ENCODE results near the gene HMX1. TPM values are rescaled to one million over a fixed set of nuclear protein-coding genes. Genes with fewer than 3 reads are reported as not detected.

Gene HMX1
- total and polyA plus RNA-seq, 10 of the 15 experiments (the other 5 are each of a cell fraction or from before 2014, with no cell fraction given), result not detected

GRCh38 chr4:8847764-8848163, 23.9 kb downstream of the HMX1 start:
- DNase-seq (ENCODE audit: low read depth, low spot score) (no peak), FAIRE-seq (no peak), ATAC-seq (no peak)
- Histone ChIP-seq H3K4me2 (ENCODE audit: control insufficient read depth, insufficient read depth) (no peak overlapping the region), H4K20me1 (ENCODE audit: control insufficient read depth, insufficient read depth) (no peaks in the 10 kb centered on the region), H2AFZ (ENCODE audit: control insufficient read depth, low read depth, low read length) (no peak overlapping the region), H3K27ac (ENCODE audit: control insufficient read depth, insufficient read depth) (no peak overlapping the region), H3K27me3 (replicated peaks in 1 of 2; ENCODE audit: control insufficient read depth in 2 of 2, insufficient read depth in 2 of 2, low read length in 1 of 2) (no peaks in the 10 kb centered on the region), H3K9ac (ENCODE audit: control insufficient read depth, insufficient read depth, low read length) (no peak overlapping the region), H3K9me3 (replicated peaks; ENCODE audit: control insufficient read depth, insufficient read depth, low read length) (no peaks in the 10 kb centered on the region; the same call in 2 of the 3 replicates), H3K79me2 (ENCODE audit: control insufficient read depth, insufficient read depth, low read length) (no peaks in the 10 kb centered on the region), H3K36me3 (ENCODE audit: control insufficient read depth in 2 of 2, insufficient read depth in 2 of 2, low read length in 1 of 2) (no peaks in the 10 kb centered on the region), H3K4me3 (no peak overlapping the region), H3K4me1 (ENCODE audit: control insufficient read depth, insufficient read depth, low read length) (no peaks in the 10 kb centered on the region)
- SMC1A ChIA-PET (ENCODE audit: uncharacterized antibody, unreplicated experiment), result no interaction called here
- POLR2A ChIA-PET, result no interaction called here
- intact Hi-C loops (cut with micrococcal nuclease; ENCODE audit: unreplicated experiment) (no loop called here), in situ Hi-C loops (cut with MboI) (no loop called here)
- WGBS (ENCODE audit: insufficient coverage, insufficient replicate concordance, low lambda C conversion rate, missing lambda C conversion rate), result 5% methylated on average over 10 of the region's 10 CpGs
- no TSS peak for BruUV-seq (replicated peaks)
- CTCF ChIA-PET, result no interaction called here
- TF ChIP-seq BRCA1 (IDR thresholded peaks at IDR 0.05; ENCODE audit: low read depth, low read length), result no peak
- TF ChIP-seq PML (IDR thresholded peaks at IDR 0.05; ENCODE audit: low read length), result no peak
- TF ChIP-seq TAF1 (IDR thresholded peaks at IDR 0.05; ENCODE audit: borderline replicate concordance, low read depth, low read length), result no peak
- TF ChIP-seq LARP7 (IDR thresholded peaks at IDR 0.05), result no peak
- no peak for TF ChIP-seq MEF2B (IDR thresholded peaks at IDR 0.05; ENCODE audit: partially characterized antibody, poor library complexity, severe bottlenecking)
- TF ChIP-seq BACH1 (IDR thresholded peaks at IDR 0.05; ENCODE audit: borderline replicate concordance), result no peak
- TF ChIP-seq RUNX3 (IDR thresholded peaks at IDR 0.05; ENCODE audit: low read length), result no peak
- no peak for TF ChIP-seq EZH2 (IDR thresholded peaks at IDR 0.05; ENCODE audit: borderline replicate concordance, control insufficient read depth, low read depth, low read length)
- RAD21 ChIA-PET (ENCODE audit: unreplicated experiment), result no interaction called here

- RAD21 ChIA-PET (ENCODE audit: unreplicated experiment), result no interaction called here
- Histone ChIP-seq H3K27ac (ENCODE audit: control insufficient read depth, insufficient read depth) (no peak overlapping the region), H3K4me1 (ENCODE audit: control insufficient read depth, insufficient read depth, low read length) (no peaks in the 10 kb centered on the region), H3K4me3 (no peak overlapping the region), H4K20me1 (ENCODE audit: control insufficient read depth, insufficient read depth) (no peaks in the 10 kb centered on the region), H3K9ac (ENCODE audit: control insufficient read depth, insufficient read depth, low read length) (no peak overlapping the region), H3K9me3 (replicated peaks; ENCODE audit: control insufficient read depth, insufficient read depth, low read length) (no peaks in the 10 kb centered on the region; the same call in 2 of the 3 replicates), H3K4me2 (ENCODE audit: control insufficient read depth, insufficient read depth) (no peak overlapping the region), H3K36me3 (ENCODE audit: control insufficient read depth in 2 of 2, insufficient read depth in 2 of 2, low read length in 1 of 2) (no peaks in the 10 kb centered on the region), H2AFZ (ENCODE audit: control insufficient read depth, low read depth, low read length) (no peak overlapping the region), H3K79me2 (ENCODE audit: control insufficient read depth, insufficient read depth, low read length) (no peaks in the 10 kb centered on the region), H3K27me3 (replicated peaks in 1 of 2; ENCODE audit: control insufficient read depth in 2 of 2, insufficient read depth in 2 of 2, low read length in 1 of 2) (no peaks in the 10 kb centered on the region)
- ATAC-seq (no peak), FAIRE-seq (no peak), DNase-seq (ENCODE audit: low read depth, low spot score) (no peak)
- WGBS (ENCODE audit: insufficient coverage, insufficient replicate concordance, low lambda C conversion rate, missing lambda C conversion rate), result 21% methylated on average over 12 of the region's 12 CpGs
- SMC1A ChIA-PET (ENCODE audit: uncharacterized antibody, unreplicated experiment), result no interaction called here
- in situ Hi-C loops (cut with MboI), result no loop called here
- intact Hi-C loops (cut with micrococcal nuclease; ENCODE audit: unreplicated experiment), result no loop called here
- POLR2A ChIA-PET, result no interaction called here
- no TSS peak for BruUV-seq (replicated peaks)
- CTCF ChIA-PET, result no interaction called here
- TF ChIP-seq KLF5 (IDR thresholded peaks at IDR 0.05; ENCODE audit: partially characterized antibody) (no peak), NFXL1 (IDR thresholded peaks at IDR 0.05; ENCODE audit: borderline replicate concordance) (no peak), CREB1 (IDR thresholded peaks at IDR 0.05; ENCODE audit: low read depth) (no peak), SMAD1 (IDR thresholded peaks at IDR 0.05; ENCODE audit: low read depth, partially characterized antibody) (no peak), NFYB (IDR thresholded peaks at IDR 0.05; ENCODE audit: insufficient read depth, low read depth, low read length) (no peak), NR2C2 (IDR thresholded peaks at IDR 0.05; ENCODE audit: borderline replicate concordance, control insufficient read depth, insufficient read length, low read depth) (no peak), PAX8 (IDR thresholded peaks at IDR 0.05) (no peak), IRF4 (IDR thresholded peaks at IDR 0.05; ENCODE audit: low read depth, low read length) (no peak)
- TF ChIP-seq, protein P1, sequence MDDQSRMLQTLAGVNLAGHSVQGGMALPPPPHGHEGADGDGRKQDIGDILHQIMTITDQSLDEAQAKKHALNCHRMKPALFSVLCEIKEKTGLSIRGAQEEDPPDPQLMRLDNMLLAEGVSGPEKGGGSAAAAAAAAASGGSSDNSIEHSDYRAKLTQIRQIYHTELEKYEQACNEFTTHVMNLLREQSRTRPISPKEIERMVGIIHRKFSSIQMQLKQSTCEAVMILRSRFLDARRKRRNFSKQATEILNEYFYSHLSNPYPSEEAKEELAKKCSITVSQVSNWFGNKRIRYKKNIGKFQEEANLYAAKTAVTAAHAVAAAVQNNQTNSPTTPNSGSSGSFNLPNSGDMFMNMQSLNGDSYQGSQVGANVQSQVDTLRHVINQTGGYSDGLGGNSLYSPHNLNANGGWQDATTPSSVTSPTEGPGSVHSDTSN (IDR thresholded peaks at IDR 0.05; ENCODE audit: insufficient replicate concordance, low read depth, low read length), result no peak
Measured at GRCh38 chr4:8847331-8847730, 24.3 kb downstream of the HMX1 start.
